Brain microvascular endothelial cell (primary cell): ENCODE results near the gene MEAK7.
A peak's percentile ranks its signal among the peaks of the same experiment; 100 is the strongest.

Experiments used
- DNase-seq: peaks from one replicate; pipeline ENCODE4 v3.0.0-alpha.2; 2020
- H3K27ac ChIP-seq: fragments of 250-450 bp; sonication (Bioruptor Pico); 2 replicates; pipeline ENCODE4 v1.5.1; 2020; ENCODE audit warnings: mild to moderate bottlenecking, moderate library complexity
- H3K27me3 ChIP-seq: fragments of 250-450 bp; sonication (Bioruptor Pico); replicated peaks from 2 replicates; pipeline ENCODE4 v1.5.1; 2020; ENCODE audit warnings: mild to moderate bottlenecking
- H3K36me3 ChIP-seq: fragments of 250-450 bp; sonication (Bioruptor Pico); replicated peaks from 2 replicates; pipeline ENCODE4 v1.5.1; 2020; ENCODE audit warnings: mild to moderate bottlenecking
- H3K4me3 ChIP-seq: 2 replicates; pipeline ENCODE4 v1.5.1; 2011; ENCODE audit warnings: low read depth, mild to moderate bottlenecking, control low read depth, low read length, moderate library complexity
- CTCF ChIP-seq: IDR thresholded peaks from 2 replicates; pipeline ENCODE4 v1.5.1; 2011; ENCODE audit warnings: low read depth, mild to moderate bottlenecking, moderate library complexity, low read length, control low read depth, inconsistent platforms; ENCODE audit errors: missing control alignments
- in situ Hi-C: cut with HindIII; loops from 2 replicates; pipeline ENCODE4 v1.10.0; 2017; ENCODE audit warnings: low sequenced_read_pairs, low pct_ligation_motif_present

Gene MEAK7

GRCh38 chr16:84507011-84507982, 2.8 kb upstream of the MEAK7 start:
- Histone ChIP-seq H3K4me3 (no peak overlapping the region), H3K27ac (no peak overlapping the region), H3K36me3 (no peaks in the 10 kb centered on the region), H3K27me3 (no peaks in the 10 kb centered on the region)
- DNase-seq: no peak
- no peak for TF ChIP-seq CTCF
- in situ Hi-C loops: no loop called here

GRCh38 chr16:84505249-84506187, 1.1 kb upstream of the MEAK7 start:
- no peak for TF ChIP-seq CTCF
- no peak for DNase-seq
- Histone ChIP-seq H3K4me3 (peak overlapping the region; percentile 37), H3K27ac (peak overlapping the region; percentile 64), H3K27me3 (no peaks in the 10 kb centered on the region), H3K36me3 (peaks cover 2% of the 10 kb centered on the region)
- in situ Hi-C loops: no loop called here

GRCh38 chr16:84503751-84504395, 586 bp downstream of the MEAK7 start:
- H3K4me3 ChIP-seq: peak overlapping the region; percentile 98
- DNase-seq: no peak
- H3K36me3 ChIP-seq: peaks cover 11% of the 10 kb centered on the region
- no peak for TF ChIP-seq CTCF
- peak overlapping the region; percentile 58 for H3K27ac ChIP-seq
- H3K27me3 ChIP-seq: no peaks in the 10 kb centered on the region
- in situ Hi-C loops: no loop called here

- in situ Hi-C loops: no loop called here
- Histone ChIP-seq H3K4me3 (no peak overlapping the region), H3K36me3 (peaks cover 17% of the 10 kb centered on the region), H3K27ac (no peak overlapping the region), H3K27me3 (no peaks in the 10 kb centered on the region)
- no peak for DNase-seq
- no peak for TF ChIP-seq CTCF
Observed at GRCh38 chr16:84502581-84502980, 1.9 kb downstream of the MEAK7 start.

- TF ChIP-seq CTCF: no peak
- no peak overlapping the region for H3K27ac ChIP-seq
- no peak overlapping the region for H3K4me3 ChIP-seq
- H3K36me3 ChIP-seq: peaks cover 22% of the 10 kb centered on the region
- no peak for DNase-seq
- no peaks in the 10 kb centered on the region for H3K27me3 ChIP-seq
- in situ Hi-C loops: no loop called here
Observed at GRCh38 chr16:84502075-84502474, 2.4 kb downstream of the MEAK7 start.
